DLD1 (cell line): ENCODE measurements around the gene PYDC1.
"Not testable (repeated sequence)": the region's sequence is repeated elsewhere in the genome, so short reads cannot be mapped to it uniquely, and the experiment has no call there.

Experiments used
- in situ Hi-C: cut with HindIII; loops from 2 replicates; pipeline ENCODE4 v1.10.0; 2017; ENCODE audit warnings: low sequenced_read_pairs

PYDC1 gene

GRCh38 chr16:31196324-31197088, 20.4 kb downstream of the PYDC1 start:
- in situ Hi-C loops: no loop called here

DNA sequence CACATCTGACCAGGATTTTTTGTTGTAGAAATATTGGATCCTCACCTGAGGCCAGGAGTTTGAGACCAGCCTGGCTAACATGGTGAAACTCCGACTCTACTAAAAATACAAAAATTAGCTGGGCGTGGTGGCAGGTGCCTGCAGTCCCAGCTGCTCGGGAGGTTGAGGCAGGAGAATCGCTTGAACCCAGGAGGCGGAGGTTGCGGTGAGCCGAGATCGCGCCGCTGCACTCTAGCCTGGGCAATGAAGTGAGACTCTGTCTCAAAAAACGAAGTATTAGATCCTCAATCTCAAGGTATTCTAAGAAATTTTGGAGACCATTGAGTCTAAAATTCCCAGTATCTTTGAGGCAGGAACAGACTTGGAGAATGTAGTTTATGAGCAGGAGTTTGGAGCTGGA, 21.1 kb downstream of the PYDC1 start:
- in situ Hi-C loops: not testable (repeated sequence)

DNA sequence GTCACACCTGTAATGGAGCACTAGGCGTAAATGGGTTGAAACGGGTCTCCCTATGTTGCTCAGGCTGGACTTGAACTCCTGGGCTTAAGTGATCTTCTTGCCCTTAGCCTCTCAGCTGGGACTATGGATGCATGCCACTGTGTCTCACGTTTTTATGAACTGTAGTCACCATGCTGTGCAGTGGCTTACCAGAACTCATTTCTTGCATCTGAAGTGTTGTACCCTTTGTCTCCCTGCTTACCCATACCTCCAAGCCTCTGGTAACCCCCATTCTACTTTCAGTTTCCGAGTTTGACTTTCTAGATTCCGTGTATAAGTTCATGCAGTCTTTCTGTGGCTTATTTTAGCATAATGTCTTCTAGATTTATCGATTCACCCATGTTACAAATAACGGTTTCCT, 22.0 kb downstream of the PYDC1 start:
- in situ Hi-C loops: no loop called here

GRCh38 chr16:31193874-31194273, 23.1 kb downstream of the PYDC1 start:
- in situ Hi-C loops: no loop called here

GRCh38 chr16:31192856-31193642, 23.9 kb downstream of the PYDC1 start:
- in situ Hi-C loops: no loop called here

- in situ Hi-C loops: no loop called here
These were observed 25.1 kb downstream of the PYDC1 start for GRCh38 chr16:31191697-31192428.

DNA sequence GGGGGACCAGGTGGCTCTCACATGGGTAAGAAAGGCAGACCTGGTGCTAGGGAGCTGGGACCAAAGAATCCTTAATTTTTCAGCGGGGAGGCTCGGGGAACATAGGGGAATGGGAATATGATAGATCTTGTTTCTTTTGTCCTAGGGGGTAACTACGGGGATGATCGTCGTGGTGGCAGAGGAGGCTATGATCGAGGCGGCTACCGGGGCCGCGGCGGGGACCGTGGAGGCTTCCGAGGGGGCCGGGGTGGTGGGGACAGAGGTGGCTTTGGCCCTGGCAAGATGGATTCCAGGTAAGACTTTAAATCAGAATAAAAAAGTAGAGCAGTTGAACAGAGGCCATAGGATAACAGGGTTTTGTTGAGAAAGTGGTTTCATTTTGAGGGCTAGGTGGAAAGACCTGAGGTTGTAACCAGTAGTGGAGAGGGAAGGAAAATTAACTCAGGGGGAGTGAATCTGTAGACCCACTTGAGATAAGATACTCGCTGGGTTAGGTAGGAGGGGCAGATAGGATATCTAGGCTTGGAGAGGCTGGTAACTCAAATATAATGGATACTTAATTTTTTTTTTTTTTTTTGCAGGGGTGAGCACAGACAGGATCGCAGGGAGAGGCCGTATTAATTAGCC, 26.0 kb downstream of the PYDC1 start:
- in situ Hi-C loops: no loop called here

GRCh38 chr16:31190061-31190460, 26.9 kb downstream of the PYDC1 start:
- in situ Hi-C loops: no loop called here

GRCh38 chr16:31189412-31189778, 27.5 kb downstream of the PYDC1 start:
- in situ Hi-C loops: no loop called here

DNA sequence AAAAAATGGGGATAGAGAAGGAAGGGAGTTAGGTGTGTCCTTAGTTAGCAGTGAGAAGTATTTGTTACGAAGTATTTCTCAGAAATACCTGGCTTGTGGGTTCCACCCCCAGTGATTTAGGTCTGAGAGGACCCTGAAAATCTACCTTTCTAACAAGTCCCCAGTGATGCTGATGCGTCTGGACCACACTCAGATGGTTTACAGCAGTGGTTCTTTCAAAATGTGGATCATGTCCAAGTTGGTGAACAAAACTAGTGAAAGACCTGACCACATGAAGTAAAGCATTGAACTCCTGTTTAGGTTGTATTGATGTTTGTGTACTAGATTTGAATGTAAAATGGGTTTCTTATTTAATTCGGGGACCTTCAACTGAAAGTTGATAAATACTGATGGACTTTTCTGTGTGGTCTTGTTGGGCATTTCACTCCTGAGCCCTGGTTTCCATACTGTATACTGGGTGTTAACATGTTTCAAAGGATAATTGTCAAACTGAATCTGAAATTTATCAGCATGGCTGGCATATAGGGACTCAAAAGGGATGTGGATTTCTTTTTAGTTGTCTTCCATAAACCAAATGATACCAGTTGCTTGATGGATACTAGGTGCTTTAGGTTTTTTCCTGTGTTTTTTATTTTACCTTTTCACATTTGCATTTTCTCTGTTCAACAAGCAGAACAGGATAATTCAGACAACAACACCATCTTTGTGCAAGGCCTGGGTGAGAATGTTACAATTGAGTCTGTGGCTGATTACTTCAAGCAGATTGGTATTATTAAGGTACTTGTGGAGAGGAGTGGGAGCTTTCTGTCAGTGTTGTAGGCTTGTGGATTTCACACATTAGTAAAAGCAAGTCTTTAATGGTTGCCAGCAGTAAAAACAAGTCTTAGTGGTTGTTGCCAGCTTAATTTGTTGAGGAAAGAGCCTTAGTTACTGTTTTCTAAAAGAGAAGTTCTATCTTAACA, 28.2 kb downstream of the PYDC1 start:
- in situ Hi-C loops: no loop called here

GRCh38 chr16:31187808-31188189, 29.1 kb downstream of the PYDC1 start:
- in situ Hi-C loops: no loop called here

DNA sequence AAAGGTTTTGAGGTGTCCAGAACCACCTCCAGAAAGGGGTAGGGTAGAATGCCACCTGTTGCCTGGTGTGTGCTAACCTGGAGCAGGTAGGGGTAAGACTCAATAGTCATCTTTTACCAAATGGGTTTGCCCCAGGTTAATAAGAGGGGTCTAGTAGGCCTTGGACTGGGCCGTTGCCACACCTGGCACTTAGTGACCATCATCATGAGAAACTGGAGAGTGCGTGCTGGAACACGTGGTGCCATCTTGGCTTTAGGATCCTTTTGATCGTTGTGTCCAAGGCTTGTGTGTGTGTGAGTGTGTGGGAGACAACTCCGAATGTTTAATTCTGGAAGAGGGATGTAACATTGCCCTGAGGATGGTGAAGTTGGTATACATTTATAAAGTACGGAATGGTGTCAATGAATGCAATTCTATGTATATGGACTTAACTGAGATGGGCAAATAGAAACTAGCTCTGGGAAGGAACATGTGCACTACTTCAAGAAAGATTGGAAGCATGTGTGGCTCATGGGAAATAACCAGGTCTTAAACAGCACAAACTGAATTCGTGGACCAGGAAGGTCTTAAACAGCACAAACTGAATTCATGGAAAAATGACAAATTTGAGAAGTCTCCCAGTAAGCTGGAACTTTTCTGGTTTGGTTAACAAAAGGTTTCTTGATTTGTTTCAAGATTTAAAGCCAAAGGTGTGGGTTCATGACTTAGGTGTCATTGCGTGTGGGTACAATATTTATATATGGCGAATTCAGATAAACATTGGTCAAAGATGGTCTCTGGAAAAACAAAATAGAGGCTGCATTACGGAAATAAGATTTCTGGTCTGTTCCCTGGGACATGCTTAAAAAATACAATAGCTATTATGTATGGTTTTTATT, 29.8 kb downstream of the PYDC1 start:
- in situ Hi-C loops: no loop called here

DNA sequence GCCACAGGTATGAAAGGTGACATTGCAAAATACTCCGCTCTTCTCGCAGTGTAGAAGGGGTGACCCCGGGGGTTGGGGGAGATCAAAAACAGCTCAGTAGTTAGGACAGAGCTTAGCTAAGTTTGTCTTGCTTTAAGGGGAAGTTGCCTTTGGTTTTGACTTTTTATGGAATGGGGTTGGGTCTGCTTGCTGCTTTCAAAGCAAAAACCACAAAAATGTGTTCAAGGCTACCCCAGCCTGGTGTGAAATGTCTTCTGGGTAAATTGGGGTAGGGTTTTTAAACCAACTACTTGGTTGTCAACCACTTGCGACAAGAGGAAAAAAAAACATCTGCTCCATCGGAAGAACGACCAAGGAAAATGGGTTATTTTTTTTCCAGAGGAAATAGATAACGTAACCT, 30.8 kb downstream of the PYDC1 start:
- in situ Hi-C loops: no loop called here

DNA sequence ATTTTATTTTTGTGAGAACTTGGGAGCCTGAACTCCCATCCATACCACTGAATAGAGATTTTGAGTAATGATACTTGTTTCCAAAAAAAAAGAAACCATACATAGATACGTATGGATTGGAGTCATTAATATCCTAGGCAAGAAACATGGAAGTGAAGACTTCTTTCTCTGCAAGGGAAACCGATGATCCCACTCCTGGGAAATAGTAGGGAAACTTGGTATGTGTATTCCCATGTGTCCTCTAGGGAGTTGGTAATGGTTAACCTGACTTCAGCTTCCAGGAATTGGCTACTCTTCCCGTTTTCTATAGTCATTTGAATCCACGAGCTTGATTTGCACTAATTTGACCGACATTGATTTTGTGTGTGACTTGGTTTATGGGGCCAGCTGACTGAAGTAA, 31.6 kb downstream of the PYDC1 start:
- in situ Hi-C loops: no loop called here

GRCh38 chr16:31184888-31185287, 32.0 kb downstream of the PYDC1 start:
- in situ Hi-C loops: no loop called here

DNA sequence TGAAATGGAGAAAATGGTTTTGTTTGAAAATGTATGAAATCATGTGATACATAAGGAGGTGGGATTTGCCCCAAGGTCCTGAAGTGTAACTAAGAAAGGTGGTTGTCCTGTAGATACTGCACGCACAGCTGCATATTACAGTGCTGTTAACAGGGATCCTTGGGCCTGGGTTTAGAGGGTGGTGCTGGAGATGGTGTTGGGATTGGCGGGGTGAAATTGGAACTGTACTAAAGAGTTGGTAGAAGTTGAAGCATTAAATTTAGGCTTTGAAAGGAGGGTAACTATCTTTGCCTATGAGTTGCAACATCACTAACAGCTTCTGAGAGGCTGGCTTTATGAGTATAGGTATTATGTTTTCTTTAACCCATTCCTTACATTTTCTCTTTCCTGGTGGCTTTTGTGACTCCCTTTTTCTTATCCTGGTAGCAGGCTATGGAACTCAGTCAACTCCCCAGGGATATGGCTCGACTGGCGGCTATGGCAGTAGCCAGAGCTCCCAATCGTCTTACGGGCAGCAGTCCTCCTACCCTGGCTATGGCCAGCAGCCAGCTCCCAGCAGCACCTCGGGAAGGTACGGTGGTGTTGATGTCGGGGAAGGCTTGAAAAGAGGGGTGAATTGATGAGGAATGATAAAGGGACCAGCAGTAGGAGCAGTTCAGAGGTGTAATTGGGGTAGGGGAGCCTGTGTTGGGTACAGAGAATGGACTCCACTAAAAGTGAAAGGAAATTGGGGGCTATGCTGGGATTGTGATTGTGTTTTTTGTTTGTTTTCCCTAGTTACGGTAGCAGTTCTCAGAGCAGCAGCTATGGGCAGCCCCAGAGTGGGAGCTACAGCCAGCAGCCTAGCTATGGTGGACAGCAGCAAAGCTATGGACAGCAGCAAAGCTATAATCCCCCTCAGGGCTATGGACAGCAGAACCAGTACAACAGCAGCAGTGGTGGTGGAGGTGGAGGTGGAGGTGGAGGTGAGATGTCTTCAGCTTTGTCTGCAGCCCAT, 33.2 kb downstream of the PYDC1 start:
- in situ Hi-C loops: no loop called here

DNA sequence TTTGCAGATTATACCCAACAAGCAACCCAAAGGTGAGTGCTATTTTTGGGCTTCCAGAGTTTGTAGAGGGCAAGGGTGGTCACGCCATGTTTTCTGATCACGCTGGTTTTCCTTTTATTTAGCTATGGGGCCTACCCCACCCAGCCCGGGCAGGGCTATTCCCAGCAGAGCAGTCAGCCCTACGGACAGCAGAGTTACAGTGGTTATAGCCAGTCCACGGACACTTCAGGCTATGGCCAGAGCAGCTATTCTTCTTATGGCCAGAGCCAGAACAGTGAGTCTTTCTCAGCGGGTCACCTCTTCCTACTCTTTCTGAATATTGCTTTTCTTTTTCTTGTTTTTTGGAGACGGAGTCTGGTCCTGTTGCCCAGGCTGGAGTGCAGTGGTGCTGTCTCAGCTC, 34.5 kb downstream of the PYDC1 start:
- in situ Hi-C loops: no loop called here
